ENCODE measurements around the gene MRM3. TPM values are rescaled to one million over a fixed set of nuclear protein-coding genes. Genes with fewer than 3 reads are reported as not detected.

The MRM3 gene
- total and polyA plus RNA-seq, 4 donors, result 8.5 to 17.5 (median 15.4) TPM

DNA sequence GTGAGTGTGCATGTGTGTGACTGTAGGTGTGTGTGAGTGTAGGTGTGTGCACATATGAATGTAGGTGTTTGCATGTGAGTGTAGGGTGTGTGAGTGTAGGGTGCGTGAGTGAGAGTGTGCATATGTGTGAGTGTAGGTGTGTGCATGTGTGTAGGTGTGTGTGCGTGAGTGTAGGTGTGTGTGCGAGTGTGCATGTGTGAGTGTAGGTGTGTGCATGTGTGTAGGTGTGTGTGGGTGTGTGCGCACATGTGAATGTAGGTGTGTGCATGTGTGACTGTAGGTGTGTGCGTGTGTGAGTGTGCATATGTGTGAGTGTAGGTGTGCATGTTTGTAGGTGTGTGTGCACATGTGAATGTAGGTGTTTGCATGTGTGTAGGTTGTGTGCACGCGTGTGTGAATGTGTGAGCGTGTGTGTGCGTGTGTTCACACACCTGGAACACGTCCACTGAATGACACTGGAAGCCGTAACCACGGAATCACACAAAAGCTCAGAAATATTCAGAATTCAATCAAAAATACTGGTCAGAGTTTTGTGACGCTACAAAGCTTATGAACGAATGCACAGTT, 30.6 kb downstream of the MRM3 start (continued):
- TF ChIP-seq, protein P1, sequence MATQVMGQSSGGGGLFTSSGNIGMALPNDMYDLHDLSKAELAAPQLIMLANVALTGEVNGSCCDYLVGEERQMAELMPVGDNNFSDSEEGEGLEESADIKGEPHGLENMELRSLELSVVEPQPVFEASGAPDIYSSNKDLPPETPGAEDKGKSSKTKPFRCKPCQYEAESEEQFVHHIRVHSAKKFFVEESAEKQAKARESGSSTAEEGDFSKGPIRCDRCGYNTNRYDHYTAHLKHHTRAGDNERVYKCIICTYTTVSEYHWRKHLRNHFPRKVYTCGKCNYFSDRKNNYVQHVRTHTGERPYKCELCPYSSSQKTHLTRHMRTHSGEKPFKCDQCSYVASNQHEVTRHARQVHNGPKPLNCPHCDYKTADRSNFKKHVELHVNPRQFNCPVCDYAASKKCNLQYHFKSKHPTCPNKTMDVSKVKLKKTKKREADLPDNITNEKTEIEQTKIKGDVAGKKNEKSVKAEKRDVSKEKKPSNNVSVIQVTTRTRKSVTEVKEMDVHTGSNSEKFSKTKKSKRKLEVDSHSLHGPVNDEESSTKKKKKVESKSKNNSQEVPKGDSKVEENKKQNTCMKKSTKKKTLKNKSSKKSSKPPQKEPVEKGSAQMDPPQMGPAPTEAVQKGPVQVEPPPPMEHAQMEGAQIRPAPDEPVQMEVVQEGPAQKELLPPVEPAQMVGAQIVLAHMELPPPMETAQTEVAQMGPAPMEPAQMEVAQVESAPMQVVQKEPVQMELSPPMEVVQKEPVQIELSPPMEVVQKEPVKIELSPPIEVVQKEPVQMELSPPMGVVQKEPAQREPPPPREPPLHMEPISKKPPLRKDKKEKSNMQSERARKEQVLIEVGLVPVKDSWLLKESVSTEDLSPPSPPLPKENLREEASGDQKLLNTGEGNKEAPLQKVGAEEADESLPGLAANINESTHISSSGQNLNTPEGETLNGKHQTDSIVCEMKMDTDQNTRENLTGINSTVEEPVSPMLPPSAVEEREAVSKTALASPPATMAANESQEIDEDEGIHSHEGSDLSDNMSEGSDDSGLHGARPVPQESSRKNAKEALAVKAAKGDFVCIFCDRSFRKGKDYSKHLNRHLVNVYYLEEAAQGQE (IDR thresholded peaks at IDR 0.05), result no peak
- no peak for TF ChIP-seq SP1 (IDR thresholded peaks at IDR 0.05)
- no peak for TF ChIP-seq FOXA2 (IDR thresholded peaks at IDR 0.05)
- no peak for TF ChIP-seq NR2F2 (IDR thresholded peaks at IDR 0.05)

DNA sequence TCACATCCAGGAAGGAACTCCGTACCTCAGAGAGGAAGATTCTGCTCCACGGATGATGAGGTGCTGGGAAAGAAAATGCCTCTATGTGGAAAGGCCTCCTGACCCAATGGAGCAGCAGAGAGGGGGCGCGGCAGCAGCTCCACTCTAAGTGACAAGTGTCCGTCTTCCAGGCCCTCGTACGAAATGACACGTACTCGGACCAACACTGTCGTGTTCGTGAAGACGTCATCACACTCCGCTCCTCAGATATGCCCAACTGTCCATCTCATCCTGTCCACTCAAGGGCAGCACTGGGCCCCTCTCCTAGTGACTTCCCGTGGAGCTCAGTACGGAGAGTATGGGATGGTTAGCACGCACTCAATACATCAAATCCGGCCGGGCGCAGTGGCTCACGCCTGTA, 32.2 kb downstream of the MRM3 start:
- H3K4me1 ChIP-seq (ENCODE audit: control insufficient read depth in 4 of 4, insufficient read depth in 4 of 4, low read length in 3 of 4), result no peaks in the 10 kb centered on the region
- no peaks in the 10 kb centered on the region for H3K27me3 ChIP-seq (ENCODE audit: control insufficient read depth in 4 of 4, insufficient read depth in 4 of 4, low read length in 3 of 4)
- no peak overlapping the region for H3K4me3 ChIP-seq (ENCODE audit: low read depth in 1 of 3, low read length in 3 of 3)
- H3K9me3 ChIP-seq (ENCODE audit: control insufficient read depth in 4 of 4, low read length in 3 of 4), result no peaks in the 10 kb centered on the region
- TF ChIP-seq JUND (IDR thresholded peaks at IDR 0.05) (no peak), HNF4A (conservative IDR thresholded peaks at IDR 0.05) (no peak), EGR1 (IDR thresholded peaks at IDR 0.05; ENCODE audit: low read depth in 2 of 2) (no peak), FOXA2 (IDR thresholded peaks at IDR 0.05) (no peak), FOXA1 (IDR thresholded peaks at IDR 0.05) (no peak), YY1 (IDR thresholded peaks at IDR 0.05) (no peak), HNF4G (IDR thresholded peaks at IDR 0.05) (no peak), RAD21 (IDR thresholded peaks at IDR 0.05) (no peak), SP1 (IDR thresholded peaks at IDR 0.05) (no peak), MAX (IDR thresholded peaks at IDR 0.05) (no peak)
- TF ChIP-seq, protein P2, sequence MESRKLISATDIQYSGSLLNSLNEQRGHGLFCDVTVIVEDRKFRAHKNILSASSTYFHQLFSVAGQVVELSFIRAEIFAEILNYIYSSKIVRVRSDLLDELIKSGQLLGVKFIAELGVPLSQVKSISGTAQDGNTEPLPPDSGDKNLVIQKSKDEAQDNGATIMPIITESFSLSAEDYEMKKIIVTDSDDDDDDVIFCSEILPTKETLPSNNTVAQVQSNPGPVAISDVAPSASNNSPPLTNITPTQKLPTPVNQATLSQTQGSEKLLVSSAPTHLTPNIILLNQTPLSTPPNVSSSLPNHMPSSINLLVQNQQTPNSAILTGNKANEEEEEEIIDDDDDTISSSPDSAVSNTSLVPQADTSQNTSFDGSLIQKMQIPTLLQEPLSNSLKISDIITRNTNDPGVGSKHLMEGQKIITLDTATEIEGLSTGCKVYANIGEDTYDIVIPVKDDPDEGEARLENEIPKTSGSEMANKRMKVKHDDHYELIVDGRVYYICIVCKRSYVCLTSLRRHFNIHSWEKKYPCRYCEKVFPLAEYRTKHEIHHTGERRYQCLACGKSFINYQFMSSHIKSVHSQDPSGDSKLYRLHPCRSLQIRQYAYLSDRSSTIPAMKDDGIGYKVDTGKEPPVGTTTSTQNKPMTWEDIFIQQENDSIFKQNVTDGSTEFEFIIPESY (IDR thresholded peaks at IDR 0.05), result no peak
- no peak for DNase-seq (ENCODE audit: low spot score)
- 95% methylated on average over 20 of the region's 20 CpGs for WGBS
- no peak overlapping the region for H3K9ac ChIP-seq (ENCODE audit: low read depth in 1 of 2, low read length in 2 of 2)
- H3K27ac ChIP-seq (ENCODE audit: low read depth in 1 of 2, low read length in 2 of 2), result no peak overlapping the region
- H3K36me3 ChIP-seq (ENCODE audit: control insufficient read depth in 4 of 4, insufficient read depth in 3 of 4, low read depth in 1 of 4, low read length in 3 of 4), result peaks cover 0 to 4% (median 1%) of the 10 kb centered on the region in 4 donors

- no peaks in the 10 kb centered on the region for H3K9me3 ChIP-seq (ENCODE audit: control insufficient read depth in 4 of 4, low read length in 3 of 4)
- 97% methylated on average over 19 of the region's 19 CpGs for WGBS
- H3K4me1 ChIP-seq (ENCODE audit: control insufficient read depth in 4 of 4, insufficient read depth in 4 of 4, low read length in 3 of 4), result no peaks in the 10 kb centered on the region
- TF ChIP-seq FOXA1 (IDR thresholded peaks at IDR 0.05) (no peak), HNF4A (conservative IDR thresholded peaks at IDR 0.05) (no peak), FOXA2 (IDR thresholded peaks at IDR 0.05) (no peak), CTCF (IDR thresholded peaks at IDR 0.05; ENCODE audit: low read depth, low read length, missing input control) (no peak), NR2F2 (IDR thresholded peaks at IDR 0.05) (no peak), RXRA (IDR thresholded peaks at IDR 0.05) (no peak), SP1 (IDR thresholded peaks at IDR 0.05) (no peak), GABPA (IDR thresholded peaks at IDR 0.05 in 1 of 2, conservative IDR thresholded peaks at IDR 0.05 in 1 of 2) (no peak), EGR1 (IDR thresholded peaks at IDR 0.05; ENCODE audit: low read depth in 2 of 2) (no peak)
- TF ChIP-seq, protein P2 (IDR thresholded peaks at IDR 0.05), result no peak
- no peak overlapping the region for H3K27ac ChIP-seq (ENCODE audit: low read depth in 1 of 2, low read length in 2 of 2)
- no peak for DNase-seq (ENCODE audit: low spot score)
- H3K4me3 ChIP-seq (ENCODE audit: low read depth in 1 of 3, low read length in 3 of 3), result no peak overlapping the region
- no peaks in the 10 kb centered on the region for H3K27me3 ChIP-seq (ENCODE audit: control insufficient read depth in 4 of 4, insufficient read depth in 4 of 4, low read length in 3 of 4)
- no peak overlapping the region for H3K9ac ChIP-seq (ENCODE audit: low read depth in 1 of 2, low read length in 2 of 2)
- H3K36me3 ChIP-seq (ENCODE audit: control insufficient read depth in 4 of 4, insufficient read depth in 3 of 4, low read depth in 1 of 4, low read length in 3 of 4), result peaks cover 0 to 4% (median 3%) of the 10 kb centered on the region in 4 donors
Measured at GRCh38 chr17:819251-819650, 37.1 kb downstream of the MRM3 start.

Measured in liver (tissue), 9 donors.